HL-60 (cell line): ENCODE measurements around the gene UTRN.

Experiments used
- GABPA ChIP-seq: IDR thresholded peaks from 2 replicates; pipeline ENCODE4 v1.6.1; 2012; ENCODE audit warnings: low read depth
- POLR2AphosphoS5 ChIP-seq: IDR thresholded peaks from 2 replicates; pipeline ENCODE4 v1.6.1; 2012; ENCODE audit warnings: low read depth
- REST ChIP-seq: IDR thresholded peaks from 2 replicates; pipeline ENCODE4 v1.6.1; 2012; ENCODE audit warnings: low read depth; ENCODE audit not compliant: insufficient replicate concordance
- SPI1 ChIP-seq: IDR thresholded peaks from 2 replicates; pipeline ENCODE4 v1.6.1; 2012; ENCODE audit warnings: low read depth, mild to moderate bottlenecking, borderline replicate concordance
- TF ChIP-seq, protein P1 (sequence below): IDR thresholded peaks from one replicate; pipeline ENCODE4 v1.5.1; 2011; ENCODE audit warnings: low read length, control low read depth, inconsistent platforms; ENCODE audit not compliant: insufficient read depth

DNA sequence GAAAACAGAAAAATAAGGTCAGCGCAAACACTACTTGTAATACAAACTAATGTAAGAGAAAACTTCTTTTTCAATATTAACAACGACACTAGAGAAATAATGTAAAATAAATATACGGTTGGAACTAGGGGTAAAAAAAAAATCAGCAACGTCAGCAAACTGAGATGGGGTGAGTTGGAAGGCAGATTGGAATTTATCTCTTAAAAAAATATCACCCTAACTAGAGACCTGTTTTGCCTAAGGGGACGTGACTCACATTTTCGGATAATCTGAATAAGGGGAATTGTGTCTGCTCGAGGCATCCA, 705 bp upstream of the UTRN start:
- TF ChIP-seq SPI1: no peak
- TF ChIP-seq GABPA: no peak
- TF ChIP-seq, protein P1, sequence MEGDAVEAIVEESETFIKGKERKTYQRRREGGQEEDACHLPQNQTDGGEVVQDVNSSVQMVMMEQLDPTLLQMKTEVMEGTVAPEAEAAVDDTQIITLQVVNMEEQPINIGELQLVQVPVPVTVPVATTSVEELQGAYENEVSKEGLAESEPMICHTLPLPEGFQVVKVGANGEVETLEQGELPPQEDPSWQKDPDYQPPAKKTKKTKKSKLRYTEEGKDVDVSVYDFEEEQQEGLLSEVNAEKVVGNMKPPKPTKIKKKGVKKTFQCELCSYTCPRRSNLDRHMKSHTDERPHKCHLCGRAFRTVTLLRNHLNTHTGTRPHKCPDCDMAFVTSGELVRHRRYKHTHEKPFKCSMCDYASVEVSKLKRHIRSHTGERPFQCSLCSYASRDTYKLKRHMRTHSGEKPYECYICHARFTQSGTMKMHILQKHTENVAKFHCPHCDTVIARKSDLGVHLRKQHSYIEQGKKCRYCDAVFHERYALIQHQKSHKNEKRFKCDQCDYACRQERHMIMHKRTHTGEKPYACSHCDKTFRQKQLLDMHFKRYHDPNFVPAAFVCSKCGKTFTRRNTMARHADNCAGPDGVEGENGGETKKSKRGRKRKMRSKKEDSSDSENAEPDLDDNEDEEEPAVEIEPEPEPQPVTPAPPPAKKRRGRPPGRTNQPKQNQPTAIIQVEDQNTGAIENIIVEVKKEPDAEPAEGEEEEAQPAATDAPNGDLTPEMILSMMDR: no peak
- TF ChIP-seq POLR2AphosphoS5: no peak
- no peak for TF ChIP-seq REST
